ENCODE measurements around the gene TOM1.

TOM1 gene

DNA sequence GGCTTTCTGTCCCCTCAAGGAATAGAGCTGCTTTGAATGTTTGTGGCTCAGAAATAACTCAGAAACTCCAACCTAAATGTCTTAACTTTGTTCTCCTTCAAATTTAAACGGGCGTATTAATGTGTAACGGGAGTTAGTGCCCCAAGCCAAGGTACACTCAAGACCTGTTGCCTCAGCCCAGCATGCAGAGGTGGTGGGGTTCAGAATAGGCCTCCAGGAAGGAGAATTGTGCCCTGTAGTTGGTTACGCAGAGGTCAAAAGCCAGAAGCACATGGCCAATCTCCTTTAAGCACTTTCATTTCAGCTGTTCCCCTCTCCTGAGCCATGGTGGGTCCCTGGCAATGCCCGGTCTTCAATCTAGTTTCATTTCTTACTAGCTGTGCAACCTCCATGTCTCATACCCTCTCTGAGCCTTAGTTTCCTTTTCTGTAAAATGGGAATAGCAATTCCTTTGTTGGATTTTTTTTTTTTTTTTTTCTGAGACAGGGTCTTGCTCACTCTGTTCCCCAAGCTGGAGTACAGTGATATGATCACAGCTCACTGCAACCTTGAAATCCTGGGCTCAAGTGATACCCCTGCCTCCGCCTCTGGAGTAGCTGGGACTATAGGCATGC lies 85.4 kb downstream of the TOM1 start:
- POLR2A ChIA-PET, result interaction anchor here (1.1 kb wide), 1 partner anchor 13 kb away, joined by 4 read pairs; no protein-coding TSS in a partner anchor

DNA sequence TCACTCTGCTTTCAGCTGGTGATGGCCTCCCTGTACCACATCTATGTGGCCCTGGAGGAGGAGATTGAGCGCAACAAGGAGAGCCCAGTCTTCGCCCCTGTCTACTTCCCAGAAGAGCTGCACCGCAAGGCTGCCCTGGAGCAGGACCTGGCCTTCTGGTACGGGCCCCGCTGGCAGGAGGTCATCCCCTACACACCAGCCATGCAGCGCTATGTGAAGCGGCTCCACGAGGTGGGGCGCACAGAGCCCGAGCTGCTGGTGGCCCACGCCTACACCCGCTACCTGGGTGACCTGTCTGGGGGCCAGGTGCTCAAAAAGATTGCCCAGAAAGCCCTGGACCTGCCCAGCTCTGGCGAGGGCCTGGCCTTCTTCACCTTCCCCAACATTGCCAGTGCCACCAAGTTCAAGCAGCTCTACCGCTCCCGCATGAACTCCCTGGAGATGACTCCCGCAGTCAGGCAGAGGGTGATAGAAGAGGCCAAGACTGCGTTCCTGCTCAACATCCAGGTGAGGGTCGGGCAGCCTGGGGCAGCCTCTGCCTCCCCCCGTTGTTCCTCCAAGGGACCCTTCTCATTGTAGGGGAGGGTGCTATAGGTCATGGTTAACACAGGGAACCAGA lies 87.1 kb downstream of the TOM1 start:
- TF ChIP-seq SP1 (IDR thresholded peaks at IDR 0.05), result no peak
- TF ChIP-seq ELF4 (IDR thresholded peaks at IDR 0.05), result no peak
- TF ChIP-seq CTBP1 (IDR thresholded peaks at IDR 0.05; ENCODE audit: borderline replicate concordance), result no peak
- TF ChIP-seq ARNT (IDR thresholded peaks at IDR 0.05), result no peak
- TF ChIP-seq SUZ12 (IDR thresholded peaks at IDR 0.05), result no peak
- no peak for TF ChIP-seq TARDBP (IDR thresholded peaks at IDR 0.05)
- no peak for TF ChIP-seq HDGF (IDR thresholded peaks at IDR 0.05; ENCODE audit: borderline replicate concordance)
- TF ChIP-seq FOXM1 (IDR thresholded peaks at IDR 0.05; ENCODE audit: borderline replicate concordance), result no peak
- no peak for TF ChIP-seq FOXK2 (IDR thresholded peaks at IDR 0.05)
- no peak for TF ChIP-seq L3MBTL2 (conservative IDR thresholded peaks at IDR 0.05)
- TF ChIP-seq NFRKB (IDR thresholded peaks at IDR 0.05), result no peak
- TF ChIP-seq FOXA1 (IDR thresholded peaks at IDR 0.05), result no peak
- no peak for TF ChIP-seq BHLHE40 (IDR thresholded peaks at IDR 0.05; ENCODE audit: borderline replicate concordance)
- TF ChIP-seq, protein P1, sequence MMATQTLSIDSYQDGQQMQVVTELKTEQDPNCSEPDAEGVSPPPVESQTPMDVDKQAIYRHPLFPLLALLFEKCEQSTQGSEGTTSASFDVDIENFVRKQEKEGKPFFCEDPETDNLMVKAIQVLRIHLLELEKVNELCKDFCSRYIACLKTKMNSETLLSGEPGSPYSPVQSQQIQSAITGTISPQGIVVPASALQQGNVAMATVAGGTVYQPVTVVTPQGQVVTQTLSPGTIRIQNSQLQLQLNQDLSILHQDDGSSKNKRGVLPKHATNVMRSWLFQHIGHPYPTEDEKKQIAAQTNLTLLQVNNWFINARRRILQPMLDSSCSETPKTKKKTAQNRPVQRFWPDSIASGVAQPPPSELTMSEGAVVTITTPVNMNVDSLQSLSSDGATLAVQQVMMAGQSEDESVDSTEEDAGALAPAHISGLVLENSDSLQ (IDR thresholded peaks at IDR 0.05), result no peak
- TF ChIP-seq ZNF384 (IDR thresholded peaks at IDR 0.05), result no peak
- no peak for TF ChIP-seq LEF1 (IDR thresholded peaks at IDR 0.05; ENCODE audit: borderline replicate concordance)
- DNase-seq (ENCODE audit: extremely low spot score), result no peak
- CTCF ChIA-PET, result no interaction called here
- POLR2A ChIA-PET, result no interaction called here

More for the DNA sequence above, 85.4 kb downstream of the TOM1 start:
- CTCF ChIA-PET, result no interaction called here
- TF ChIP-seq ZNF384 (IDR thresholded peaks at IDR 0.05) (0 out of 2 replicates have a peak, but pooled peaks have one; percentile 42), SUZ12 (IDR thresholded peaks at IDR 0.05) (no peak)
- no peak for DNase-seq (ENCODE audit: extremely low spot score)

DNA sequence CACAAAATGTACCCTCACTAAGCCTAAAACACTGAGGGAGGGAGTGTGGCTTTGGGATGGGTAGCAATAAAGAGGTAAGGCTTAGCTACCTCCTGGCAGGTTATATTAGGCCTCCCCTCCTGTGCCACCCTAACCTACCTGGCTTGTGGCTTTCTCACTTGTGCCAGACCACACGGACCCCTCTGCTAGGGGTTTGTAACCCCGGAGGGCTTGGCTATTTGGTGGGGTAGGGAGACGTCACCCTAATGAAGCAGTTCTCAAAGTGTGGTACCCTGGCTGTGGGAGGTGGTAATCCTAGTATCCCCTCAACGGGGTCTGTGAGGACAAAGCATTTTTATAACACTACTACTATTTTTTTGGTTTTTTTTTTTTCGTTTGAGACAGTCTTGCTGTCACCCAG lies 91.2 kb downstream of the TOM1 start:
- CTCF ChIA-PET, result interaction anchor here (0.8 kb wide), 1 partner anchor 164 kb away, joined by 4 read pairs; no protein-coding TSS in a partner anchor
- POLR2A ChIA-PET, result no interaction called here
- no peak for DNase-seq (ENCODE audit: extremely low spot score)
- TF ChIP-seq TARDBP (IDR thresholded peaks at IDR 0.05) (no peak), L3MBTL2 (conservative IDR thresholded peaks at IDR 0.05) (no peak), HDGF (IDR thresholded peaks at IDR 0.05; ENCODE audit: borderline replicate concordance) (no peak), FOXK2 (IDR thresholded peaks at IDR 0.05) (no peak), SP1 (IDR thresholded peaks at IDR 0.05) (no peak), FOXM1 (IDR thresholded peaks at IDR 0.05; ENCODE audit: borderline replicate concordance) (no peak), FOXA1 (IDR thresholded peaks at IDR 0.05) (no peak), BHLHE40 (IDR thresholded peaks at IDR 0.05; ENCODE audit: borderline replicate concordance) (no peak), ELF4 (IDR thresholded peaks at IDR 0.05) (no peak), SUZ12 (IDR thresholded peaks at IDR 0.05) (no peak), ARNT (IDR thresholded peaks at IDR 0.05) (no peak)
- TF ChIP-seq, protein P1 (IDR thresholded peaks at IDR 0.05), result no peak

DNA sequence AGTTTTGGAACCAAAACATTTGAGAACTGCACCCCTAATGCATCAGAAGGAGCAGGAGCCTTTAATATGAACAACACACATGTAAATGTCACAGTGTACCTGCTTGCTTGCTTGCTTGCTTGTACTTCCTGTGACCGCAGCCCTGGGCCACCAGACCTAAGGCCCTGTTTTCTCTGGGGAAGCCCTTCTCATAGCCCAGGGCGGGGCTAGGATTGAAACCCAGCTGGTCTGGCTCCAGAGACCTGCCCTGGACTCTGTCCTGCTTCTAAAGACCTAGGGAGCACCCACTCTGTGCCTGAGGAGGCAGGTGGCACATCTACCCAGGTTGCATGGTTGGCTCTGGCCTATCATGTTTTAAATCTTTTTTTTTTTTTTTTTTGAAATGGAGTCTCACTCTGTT lies 92.7 kb downstream of the TOM1 start:
- TF ChIP-seq FOXM1 (IDR thresholded peaks at IDR 0.05; ENCODE audit: borderline replicate concordance), result no peak
- no peak for TF ChIP-seq ARNT (IDR thresholded peaks at IDR 0.05)
- no peak for TF ChIP-seq ELF4 (IDR thresholded peaks at IDR 0.05)
- TF ChIP-seq NFRKB (IDR thresholded peaks at IDR 0.05), result no peak
- no peak for TF ChIP-seq SP1 (IDR thresholded peaks at IDR 0.05)
- no peak for TF ChIP-seq FOXK2 (IDR thresholded peaks at IDR 0.05)
- TF ChIP-seq SUZ12 (IDR thresholded peaks at IDR 0.05), result no peak
- no peak for TF ChIP-seq HDGF (IDR thresholded peaks at IDR 0.05; ENCODE audit: borderline replicate concordance)
- no peak for TF ChIP-seq BHLHE40 (IDR thresholded peaks at IDR 0.05; ENCODE audit: borderline replicate concordance)
- no peak for TF ChIP-seq CTBP1 (IDR thresholded peaks at IDR 0.05; ENCODE audit: borderline replicate concordance)
- DNase-seq (ENCODE audit: extremely low spot score), result no peak
- ChIA-PET POLR2A (interaction anchor here (0.8 kb wide), 1 partner anchor 20 kb away, joined by 3 read pairs; no protein-coding TSS in a partner anchor), CTCF (no interaction called here)

DNA sequence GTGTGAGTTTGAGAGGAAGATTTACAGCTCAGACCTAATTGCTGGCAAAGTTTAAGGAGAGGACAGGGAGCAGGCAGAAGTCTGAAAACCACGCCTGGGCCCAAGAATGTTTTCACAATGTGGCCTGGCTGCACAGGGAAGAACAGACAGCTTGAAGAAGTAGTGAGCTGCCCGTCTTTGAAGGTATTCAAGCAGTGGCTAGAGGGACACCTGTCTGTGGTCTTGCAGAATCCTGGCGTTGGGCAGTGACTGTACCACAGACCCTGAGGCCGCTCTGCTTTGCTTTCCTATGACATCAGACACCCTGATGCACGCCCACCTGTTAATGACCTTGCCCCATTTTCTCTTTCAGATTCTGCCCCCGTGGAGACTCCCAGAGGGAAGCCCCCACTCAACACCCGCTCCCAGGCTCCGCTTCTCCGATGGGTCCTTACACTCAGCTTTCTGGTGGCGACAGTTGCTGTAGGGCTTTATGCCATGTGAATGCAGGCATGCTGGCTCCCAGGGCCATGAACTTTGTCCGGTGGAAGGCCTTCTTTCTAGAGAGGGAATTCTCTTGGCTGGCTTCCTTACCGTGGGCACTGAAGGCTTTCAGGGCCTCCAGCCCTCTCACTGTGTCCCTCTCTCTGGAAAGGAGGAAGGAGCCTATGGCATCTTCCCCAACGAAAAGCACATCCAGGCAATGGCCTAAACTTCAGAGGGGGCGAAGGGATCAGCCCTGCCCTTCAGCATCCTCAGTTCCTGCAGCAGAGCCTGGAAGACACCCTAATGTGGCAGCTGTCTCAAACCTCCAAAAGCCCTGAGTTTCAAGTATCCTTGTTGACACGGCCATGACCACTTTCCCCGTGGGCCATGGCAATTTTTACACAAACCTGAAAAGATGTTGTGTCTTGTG lies 93.7 kb downstream of the TOM1 start:
- DNase-seq (ENCODE audit: extremely low spot score), result no peak
- ChIA-PET POLR2A (interaction anchor here (0.8 kb wide), 1 partner anchor 21 kb away, joined by 3 read pairs; no protein-coding TSS in a partner anchor), CTCF (no interaction called here)
- TF ChIP-seq BHLHE40 (IDR thresholded peaks at IDR 0.05; ENCODE audit: borderline replicate concordance), result no peak
- TF ChIP-seq CTBP1 (IDR thresholded peaks at IDR 0.05; ENCODE audit: borderline replicate concordance), result no peak
- TF ChIP-seq FOXM1 (IDR thresholded peaks at IDR 0.05; ENCODE audit: borderline replicate concordance), result no peak
- TF ChIP-seq ARNT (IDR thresholded peaks at IDR 0.05), result no peak
- no peak for TF ChIP-seq SUZ12 (IDR thresholded peaks at IDR 0.05)
- TF ChIP-seq, protein P1 (IDR thresholded peaks at IDR 0.05), result no peak
- no peak for TF ChIP-seq FOXA1 (IDR thresholded peaks at IDR 0.05)
- no peak for TF ChIP-seq NFRKB (IDR thresholded peaks at IDR 0.05)
- TF ChIP-seq LEF1 (IDR thresholded peaks at IDR 0.05; ENCODE audit: borderline replicate concordance), result no peak
- TF ChIP-seq TARDBP (IDR thresholded peaks at IDR 0.05), result no peak
- TF ChIP-seq FOXK2 (IDR thresholded peaks at IDR 0.05), result no peak
- TF ChIP-seq ZNF384 (IDR thresholded peaks at IDR 0.05), result no peak
- no peak for TF ChIP-seq HDGF (IDR thresholded peaks at IDR 0.05; ENCODE audit: borderline replicate concordance)
